Stimulated activated CD4-positive, alpha-beta T cell treated with anti-CD3 and anti-CD28 coated beads, Interleukin-12 subunit alpha, Interleukin-12 subunit beta, amount 100 ng/mL, for 4 hours (primary cell): Measurements from ENCODE around the gene ZNF718.
"Not testable (repeated sequence)": the region's sequence is repeated elsewhere in the genome, so short reads cannot be mapped to it uniquely, and the experiment has no call there.

Experiments
- DNase-seq: peaks from one replicate; pipeline ENCODE4 v3.0.0-alpha.2; 2020

Gene ZNF718

GRCh38 chr4:161496-162284 is 37.4 kb downstream of the ZNF718 start:
- DNase-seq: no peak

GRCh38 chr4:169640-170039 is 45.3 kb downstream of the ZNF718 start:
- not testable (repeated sequence) for DNase-seq

GRCh38 chr4:171318-171717 is 47.0 kb downstream of the ZNF718 start:
- DNase-seq: not testable (repeated sequence)

- no peak for DNase-seq
Measured at GRCh38 chr4:173666-174314, 49.5 kb downstream of the ZNF718 start.

- DNase-seq: no peak
Measured at GRCh38 chr4:175986-176385, 51.7 kb downstream of the ZNF718 start.

- no peak for DNase-seq
Measured at GRCh38 chr4:176995-177394, 52.7 kb downstream of the ZNF718 start.

- DNase-seq: not testable (repeated sequence)
Measured at GRCh38 chr4:182225-182624, 57.9 kb downstream of the ZNF718 start.

- no peak for DNase-seq
Measured at GRCh38 chr4:188091-188490, 63.8 kb downstream of the ZNF718 start.

GRCh38 chr4:195159-195558 is 70.9 kb downstream of the ZNF718 start:
- not testable (repeated sequence) for DNase-seq

- DNase-seq: no peak
Measured at GRCh38 chr4:200936-201335, 76.6 kb downstream of the ZNF718 start.

GRCh38 chr4:202822-203221 is 78.5 kb downstream of the ZNF718 start:
- DNase-seq: not testable (repeated sequence)

GRCh38 chr4:205097-205756 is 80.9 kb downstream of the ZNF718 start:
- no peak for DNase-seq

GRCh38 chr4:206054-206453 is 81.8 kb downstream of the ZNF718 start:
- no peak for DNase-seq

GRCh38 chr4:208416-209096 is 84.3 kb downstream of the ZNF718 start:
- not testable (repeated sequence) for DNase-seq

GRCh38 chr4:211033-211511 is 86.8 kb downstream of the ZNF718 start:
- no peak for DNase-seq

- DNase-seq: no peak
Measured at GRCh38 chr4:212438-213188, 88.3 kb downstream of the ZNF718 start.

- not testable (repeated sequence) for DNase-seq
Measured at GRCh38 chr4:213189-213535, 88.9 kb downstream of the ZNF718 start.
